Measurements from ENCODE around the gene RFPL2. TPM values are rescaled to one million over a fixed set of nuclear protein-coding genes. Genes with fewer than 3 reads are reported as not detected.
A peak's percentile ranks its signal among the peaks of the same experiment; 100 is the strongest.

Gene RFPL2
- polyA plus RNA-seq (ENCODE audit: insufficient read depth in 1 of 5, insufficient read length in 5 of 5, low replicate concordance in 1 of 5) = not detected
- long read RNA-seq, donor 1 = 0 reads
- long read RNA-seq, donor 2 = 0 reads
- long read RNA-seq, donor 3 = 0 reads
- long read RNA-seq, donor 4 = 0 reads
- long read RNA-seq, donor 5 = 0 reads
- long read RNA-seq, donor 6 = 0 reads
- long read RNA-seq, donor 7 = 0 reads
- long read RNA-seq, donor 8 = 0 reads

- DNase-seq = peak in 1 of 2 donors; percentile 31
Observed at GRCh38 chr22:32204856-32205722, at the start of gene RFPL2. RFPL2 (minus strand) TSS chr22:32205073; CDS start chr22:32202451, 2,622 bp downstream.

- DNase-seq = no peak
Observed at GRCh38 chr22:32249231-32249630, 44.4 kb upstream of the RFPL2 start.

- no peak for DNase-seq
Observed at GRCh38 chr22:32248276-32248675, 43.4 kb upstream of the RFPL2 start.

- no peak for DNase-seq
Observed at GRCh38 chr22:32246166-32246565, 41.3 kb upstream of the RFPL2 start.

- no peak for DNase-seq
Observed at GRCh38 chr22:32245042-32245441, 40.2 kb upstream of the RFPL2 start.

- no peak for DNase-seq
Observed at GRCh38 chr22:32244547-32244946, 39.7 kb upstream of the RFPL2 start.

- no peak for DNase-seq
Observed at GRCh38 chr22:32240461-32240860, 35.6 kb upstream of the RFPL2 start.

GRCh38 chr22:32237906-32238305, 33.0 kb upstream of the RFPL2 start:
- no peak for DNase-seq

GRCh38 chr22:32236970-32237369, 32.1 kb upstream of the RFPL2 start:
- DNase-seq = no peak

- DNase-seq = no peak
Observed at GRCh38 chr22:32233091-32233490, 28.2 kb upstream of the RFPL2 start.

GRCh38 chr22:32232191-32232830, 27.4 kb upstream of the RFPL2 start:
- DNase-seq = no peak

- no peak for DNase-seq
Observed at GRCh38 chr22:32226326-32227104, 21.6 kb upstream of the RFPL2 start.

GRCh38 chr22:32222991-32223390, 18.1 kb upstream of the RFPL2 start:
- DNase-seq = peak; percentile 20 to 30

GRCh38 chr22:32219026-32219425, 14.2 kb upstream of the RFPL2 start:
- DNase-seq = no peak

- DNase-seq = no peak
Observed at GRCh38 chr22:32218470-32218869, 13.6 kb upstream of the RFPL2 start.

GRCh38 chr22:32217465-32217864, 12.6 kb upstream of the RFPL2 start:
- no peak for DNase-seq

- no peak for DNase-seq
Observed at GRCh38 chr22:32216911-32217310, 12.0 kb upstream of the RFPL2 start.

GRCh38 chr22:32211011-32211410, 6.1 kb upstream of the RFPL2 start:
- no peak for DNase-seq

- DNase-seq = no peak
Observed at GRCh38 chr22:32208681-32209080, 3.8 kb upstream of the RFPL2 start.

- DNase-seq = no peak
Observed at GRCh38 chr22:32207971-32208480, 3.2 kb upstream of the RFPL2 start.
